ENCODE data around the gene STAM. TPM values are rescaled to one million over a fixed set of nuclear protein-coding genes. Genes with fewer than 3 reads are reported as not detected.

The STAM gene
- total RNA-seq, 4 donors from 2014 or later, result 19.4 to 23.6 (median 21.8) TPM

- no peak for DNase-seq
- no peak overlapping the region for H3K4me3 ChIP-seq (replicated peaks in 1 of 3)
- intact Hi-C loops (cut with DNase I), result no loop called here
- no peak overlapping the region for H3K27ac ChIP-seq
- no peaks in the 10 kb centered on the region for H3K36me3 ChIP-seq
- 86 to 89% methylated on average over 8 of the region's 8 CpGs for WGBS, 2 donors
- H3K9me3 ChIP-seq, result no peaks in the 10 kb centered on the region
- H3K4me1 ChIP-seq, result no peaks in the 10 kb centered on the region
- TF ChIP-seq, protein P1, sequence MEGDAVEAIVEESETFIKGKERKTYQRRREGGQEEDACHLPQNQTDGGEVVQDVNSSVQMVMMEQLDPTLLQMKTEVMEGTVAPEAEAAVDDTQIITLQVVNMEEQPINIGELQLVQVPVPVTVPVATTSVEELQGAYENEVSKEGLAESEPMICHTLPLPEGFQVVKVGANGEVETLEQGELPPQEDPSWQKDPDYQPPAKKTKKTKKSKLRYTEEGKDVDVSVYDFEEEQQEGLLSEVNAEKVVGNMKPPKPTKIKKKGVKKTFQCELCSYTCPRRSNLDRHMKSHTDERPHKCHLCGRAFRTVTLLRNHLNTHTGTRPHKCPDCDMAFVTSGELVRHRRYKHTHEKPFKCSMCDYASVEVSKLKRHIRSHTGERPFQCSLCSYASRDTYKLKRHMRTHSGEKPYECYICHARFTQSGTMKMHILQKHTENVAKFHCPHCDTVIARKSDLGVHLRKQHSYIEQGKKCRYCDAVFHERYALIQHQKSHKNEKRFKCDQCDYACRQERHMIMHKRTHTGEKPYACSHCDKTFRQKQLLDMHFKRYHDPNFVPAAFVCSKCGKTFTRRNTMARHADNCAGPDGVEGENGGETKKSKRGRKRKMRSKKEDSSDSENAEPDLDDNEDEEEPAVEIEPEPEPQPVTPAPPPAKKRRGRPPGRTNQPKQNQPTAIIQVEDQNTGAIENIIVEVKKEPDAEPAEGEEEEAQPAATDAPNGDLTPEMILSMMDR (IDR thresholded peaks at IDR 0.05), result no peak
- no peak for TF ChIP-seq POLR2A (IDR thresholded peaks at IDR 0.05)
- no peaks in the 10 kb centered on the region for H3K27me3 ChIP-seq
Measured at GRCh38 chr10:17749890-17750289, 105.9 kb downstream of the STAM start.

GRCh38 chr10:17751781-17752445 is 108.0 kb downstream of the STAM start, which contains the start of gene TMEM236:
Gene TMEM236, plus strand, starts transcription at chr10:17752201. Its CDS starts 95 bp downstream, at chr10:17752296.
- intact Hi-C loops (cut with DNase I), result no loop called here
- WGBS, 2 donors, result 77 to 78% methylated on average over 9 of the region's 9 CpGs
- Histone ChIP-seq H3K36me3 (no peaks in the 10 kb centered on the region), H3K27me3 (no peaks in the 10 kb centered on the region), H3K4me1 (no peaks in the 10 kb centered on the region), H3K4me3 (replicated peaks in 1 of 3) (no peak within 1 kb of the TSS), H3K27ac (no peak within 1 kb of the TSS), H3K9me3 (no peaks in the 10 kb centered on the region)
- DNase-seq, result no peak
- TF ChIP-seq, protein P1 (IDR thresholded peaks at IDR 0.05), result no peak
- TF ChIP-seq POLR2A (IDR thresholded peaks at IDR 0.05), result no peak

DNA sequence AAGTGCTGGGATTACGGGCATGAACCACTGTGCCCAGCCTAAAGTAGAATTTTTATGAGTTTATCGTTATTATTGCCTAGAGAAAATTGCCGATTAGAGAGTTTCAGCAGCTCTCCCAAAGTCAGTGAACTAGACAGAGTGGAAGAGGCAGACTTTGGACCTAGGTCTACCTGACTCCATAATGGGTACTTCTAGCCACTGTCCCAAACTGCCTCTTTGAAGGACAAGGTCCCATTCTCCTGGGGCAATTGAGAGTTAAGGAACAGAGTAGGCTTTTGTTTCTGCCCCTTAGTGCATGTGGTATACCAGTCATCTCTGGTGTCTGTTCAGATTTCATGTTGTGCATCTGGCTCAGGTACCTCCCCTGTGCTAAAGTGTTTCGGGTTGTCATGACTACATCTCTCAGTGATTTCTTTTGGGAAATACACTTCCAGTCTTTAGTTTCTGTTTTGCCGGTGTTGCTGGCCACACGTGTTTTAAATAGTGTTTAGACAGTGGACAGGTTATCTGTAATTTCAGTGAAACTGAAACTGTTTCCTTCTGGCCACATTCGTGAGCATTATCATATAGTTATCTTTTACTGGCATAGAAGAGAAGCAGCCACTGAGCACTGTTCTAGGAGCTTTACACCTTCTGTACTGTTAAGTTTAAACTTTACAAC is 112.7 kb downstream of the STAM start:
- DNase-seq, result no peak
- Histone ChIP-seq H3K27ac (no peak overlapping the region), H3K4me3 (replicated peaks in 1 of 3) (no peak overlapping the region), H3K4me1 (no peaks in the 10 kb centered on the region), H3K27me3 (no peaks in the 10 kb centered on the region), H3K36me3 (no peaks in the 10 kb centered on the region), H3K9me3 (no peaks in the 10 kb centered on the region)
- 54 to 65% methylated on average over 7 of the region's 7 CpGs for WGBS, 2 donors
- TF ChIP-seq, protein P1 (IDR thresholded peaks at IDR 0.05), result no peak
- no peak for TF ChIP-seq POLR2A (IDR thresholded peaks at IDR 0.05)
- intact Hi-C loops (cut with DNase I), result no loop called here

- TF ChIP-seq, protein P1 (IDR thresholded peaks at IDR 0.05), result no peak
- TF ChIP-seq POLR2A (IDR thresholded peaks at IDR 0.05), result no peak
- Histone ChIP-seq H3K27ac (peak overlapping the region in 1 of 3 donors; percentile 23), H3K9me3 (no peaks in the 10 kb centered on the region), H3K27me3 (no peaks in the 10 kb centered on the region), H3K4me3 (replicated peaks in 1 of 3) (no peak overlapping the region), H3K36me3 (no peaks in the 10 kb centered on the region), H3K4me1 (no peaks in the 10 kb centered on the region)
- no peak for DNase-seq
- 91 to 94% methylated on average over 2 of the region's 2 CpGs for WGBS, 2 donors
- intact Hi-C loops (cut with DNase I), result no loop called here
Measured at GRCh38 chr10:17758200-17758599, 114.2 kb downstream of the STAM start.

GRCh38 chr10:17758896-17759295 is 114.9 kb downstream of the STAM start:
- intact Hi-C loops (cut with DNase I), result no loop called here
- Histone ChIP-seq H3K27ac (no peak overlapping the region), H3K9me3 (no peaks in the 10 kb centered on the region), H3K36me3 (no peaks in the 10 kb centered on the region), H3K4me1 (no peaks in the 10 kb centered on the region), H3K27me3 (no peaks in the 10 kb centered on the region), H3K4me3 (replicated peaks in 1 of 3) (no peak overlapping the region)
- no peak for DNase-seq
- TF ChIP-seq, protein P1 (IDR thresholded peaks at IDR 0.05), result no peak
- peak in 1 of 2 donors; percentile 11 for TF ChIP-seq POLR2A (IDR thresholded peaks at IDR 0.05)

Data from thyroid gland (tissue), 4 donors.